ENCODE data around the gene ACTR6.
"Not testable (repeated sequence)": the region's sequence is repeated elsewhere in the genome, so short reads cannot be mapped to it uniquely, and the experiment has no call there.

ACTR6 gene

GRCh38 chr12:100222173-100222572 is 21.6 kb downstream of the ACTR6 start:
- DNase-seq: not testable (repeated sequence)

- no peak for DNase-seq
These were observed 24.9 kb downstream of the ACTR6 start for GRCh38 chr12:100225491-100225890.

GRCh38 chr12:100229036-100229635 is 28.5 kb downstream of the ACTR6 start:
- no peak for DNase-seq

- DNase-seq: no peak
These were observed 29.3 kb downstream of the ACTR6 start for GRCh38 chr12:100229876-100230275.

GRCh38 chr12:100231873-100232272 is 31.3 kb downstream of the ACTR6 start:
- DNase-seq: not testable (repeated sequence)

- no peak for DNase-seq
These were observed 33.6 kb downstream of the ACTR6 start for GRCh38 chr12:100234166-100234565.

- no peak for DNase-seq
These were observed 34.1 kb downstream of the ACTR6 start for GRCh38 chr12:100234591-100235304.

GRCh38 chr12:100238801-100239200 is 38.2 kb downstream of the ACTR6 start:
- no peak for DNase-seq

- DNase-seq: no peak
These were observed 39.0 kb downstream of the ACTR6 start for GRCh38 chr12:100239589-100239988.

GRCh38 chr12:100243137-100243536 is 42.5 kb downstream of the ACTR6 start:
- DNase-seq: no peak

GRCh38 chr12:100247765-100248164 is 47.1 kb downstream of the ACTR6 start:
- DNase-seq: no peak

GRCh38 chr12:100248886-100249285 is 48.3 kb downstream of the ACTR6 start:
- DNase-seq: no peak

- DNase-seq: no peak
These were observed 49.3 kb downstream of the ACTR6 start for GRCh38 chr12:100249941-100250340.

GRCh38 chr12:100251917-100252316 is 51.3 kb downstream of the ACTR6 start:
- DNase-seq: no peak

- no peak for DNase-seq
These were observed 52.8 kb downstream of the ACTR6 start for GRCh38 chr12:100253437-100253836.

GRCh38 chr12:100254876-100255275 is 54.3 kb downstream of the ACTR6 start:
- no peak for DNase-seq

- no peak for DNase-seq
These were observed 57.5 kb downstream of the ACTR6 start for GRCh38 chr12:100258127-100258526.

- no peak for DNase-seq
These were observed 62.5 kb downstream of the ACTR6 start for GRCh38 chr12:100263131-100263530.

- not testable (repeated sequence) for DNase-seq
These were observed 64.5 kb downstream of the ACTR6 start for GRCh38 chr12:100265107-100265506.

GRCh38 chr12:100265732-100266584 is 65.3 kb downstream of the ACTR6 start:
- DNase-seq: no peak

- no peak for DNase-seq
These were observed 65.9 kb downstream of the ACTR6 start for GRCh38 chr12:100266585-100266834.

GRCh38 chr12:100266835-100267602 is 66.4 kb downstream of the ACTR6 start, which contains the start of the genes DEPDC4 and SCYL2:
TSS of gene DEPDC4 (minus strand) at chr12:100267079. CDS start at chr12:100267076, 3 bp downstream.
TSS of gene SCYL2 (plus strand) at chr12:100267177. CDS start at chr12:100282971, 15,794 bp downstream.
- peak; percentile 70 for DNase-seq
